ENCODE data around the gene SRPK2. TPM values are rescaled to one million over a fixed set of nuclear protein-coding genes. Genes with fewer than 3 reads are reported as not detected.

SRPK2 gene
- total and polyA plus RNA-seq, 4 donors, result 7.8 to 19.7 (median 16.7) TPM

DNA sequence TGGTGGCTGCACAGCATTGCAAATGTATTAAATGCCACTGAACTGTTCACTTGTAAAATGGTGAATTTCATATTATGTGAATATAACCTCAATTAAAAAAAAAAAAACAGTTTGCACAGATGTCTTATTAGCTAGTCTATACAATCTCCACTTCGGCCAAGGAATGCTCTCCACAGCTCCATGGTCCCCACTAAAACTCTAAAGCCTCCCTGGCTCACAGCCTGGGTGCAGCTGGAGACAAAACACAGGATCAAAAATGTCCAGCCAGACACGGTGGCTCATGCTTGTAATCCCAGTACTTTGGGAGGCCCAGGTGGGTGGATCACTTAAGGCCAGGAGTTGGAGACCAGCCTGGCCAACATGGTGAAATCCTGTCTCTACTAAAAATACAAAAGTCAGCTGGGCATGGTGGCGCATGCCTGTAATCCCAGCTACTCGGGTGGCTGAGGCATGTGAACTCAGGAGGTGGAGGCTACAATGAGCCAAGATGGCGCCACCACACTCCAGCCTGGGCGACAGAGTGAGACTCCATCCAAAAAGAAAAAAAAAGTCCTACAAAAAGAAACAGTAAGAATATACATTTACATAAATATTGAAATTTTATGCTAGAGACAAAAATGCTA is 66.0 kb downstream of the SRPK2 start (continued):
- TF ChIP-seq, protein P1, sequence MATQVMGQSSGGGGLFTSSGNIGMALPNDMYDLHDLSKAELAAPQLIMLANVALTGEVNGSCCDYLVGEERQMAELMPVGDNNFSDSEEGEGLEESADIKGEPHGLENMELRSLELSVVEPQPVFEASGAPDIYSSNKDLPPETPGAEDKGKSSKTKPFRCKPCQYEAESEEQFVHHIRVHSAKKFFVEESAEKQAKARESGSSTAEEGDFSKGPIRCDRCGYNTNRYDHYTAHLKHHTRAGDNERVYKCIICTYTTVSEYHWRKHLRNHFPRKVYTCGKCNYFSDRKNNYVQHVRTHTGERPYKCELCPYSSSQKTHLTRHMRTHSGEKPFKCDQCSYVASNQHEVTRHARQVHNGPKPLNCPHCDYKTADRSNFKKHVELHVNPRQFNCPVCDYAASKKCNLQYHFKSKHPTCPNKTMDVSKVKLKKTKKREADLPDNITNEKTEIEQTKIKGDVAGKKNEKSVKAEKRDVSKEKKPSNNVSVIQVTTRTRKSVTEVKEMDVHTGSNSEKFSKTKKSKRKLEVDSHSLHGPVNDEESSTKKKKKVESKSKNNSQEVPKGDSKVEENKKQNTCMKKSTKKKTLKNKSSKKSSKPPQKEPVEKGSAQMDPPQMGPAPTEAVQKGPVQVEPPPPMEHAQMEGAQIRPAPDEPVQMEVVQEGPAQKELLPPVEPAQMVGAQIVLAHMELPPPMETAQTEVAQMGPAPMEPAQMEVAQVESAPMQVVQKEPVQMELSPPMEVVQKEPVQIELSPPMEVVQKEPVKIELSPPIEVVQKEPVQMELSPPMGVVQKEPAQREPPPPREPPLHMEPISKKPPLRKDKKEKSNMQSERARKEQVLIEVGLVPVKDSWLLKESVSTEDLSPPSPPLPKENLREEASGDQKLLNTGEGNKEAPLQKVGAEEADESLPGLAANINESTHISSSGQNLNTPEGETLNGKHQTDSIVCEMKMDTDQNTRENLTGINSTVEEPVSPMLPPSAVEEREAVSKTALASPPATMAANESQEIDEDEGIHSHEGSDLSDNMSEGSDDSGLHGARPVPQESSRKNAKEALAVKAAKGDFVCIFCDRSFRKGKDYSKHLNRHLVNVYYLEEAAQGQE (IDR thresholded peaks at IDR 0.05), result no peak
- TF ChIP-seq MAX (IDR thresholded peaks at IDR 0.05) (no peak), SP1 (IDR thresholded peaks at IDR 0.05) (no peak)
- TF ChIP-seq, protein P2, sequence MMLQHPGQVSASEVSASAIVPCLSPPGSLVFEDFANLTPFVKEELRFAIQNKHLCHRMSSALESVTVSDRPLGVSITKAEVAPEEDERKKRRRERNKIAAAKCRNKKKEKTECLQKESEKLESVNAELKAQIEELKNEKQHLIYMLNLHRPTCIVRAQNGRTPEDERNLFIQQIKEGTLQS (IDR thresholded peaks at IDR 0.05), result no peak

GRCh38 chr7:105321754-105322455 is 66.8 kb downstream of the SRPK2 start:
- H3K27ac ChIP-seq (ENCODE audit: low read depth in 1 of 2, low read length in 2 of 2), result no peak overlapping the region
- H3K9ac ChIP-seq (ENCODE audit: low read depth in 1 of 2, low read length in 2 of 2), result no peak overlapping the region
- peaks cover 0 to 8% (median 2%) of the 10 kb centered on the region in 4 donors for H3K4me1 ChIP-seq (ENCODE audit: control insufficient read depth in 4 of 4, insufficient read depth in 4 of 4, low read length in 3 of 4)
- no peak for DNase-seq (ENCODE audit: low spot score)
- 97% methylated on average over 10 of the region's 10 CpGs for WGBS
- no peaks in the 10 kb centered on the region for H3K27me3 ChIP-seq (ENCODE audit: control insufficient read depth in 4 of 4, insufficient read depth in 4 of 4, low read length in 3 of 4)
- H3K9me3 ChIP-seq (ENCODE audit: control insufficient read depth in 4 of 4, low read length in 3 of 4), result no peaks in the 10 kb centered on the region
- H3K4me3 ChIP-seq (ENCODE audit: low read depth in 1 of 3, low read length in 3 of 3), result no peak overlapping the region
- no peak for TF ChIP-seq JUND (IDR thresholded peaks at IDR 0.05)
- TF ChIP-seq FOXA2 (IDR thresholded peaks at IDR 0.05), result no peak
- no peak for TF ChIP-seq FOXA1 (IDR thresholded peaks at IDR 0.05)
- TF ChIP-seq, protein P3, sequence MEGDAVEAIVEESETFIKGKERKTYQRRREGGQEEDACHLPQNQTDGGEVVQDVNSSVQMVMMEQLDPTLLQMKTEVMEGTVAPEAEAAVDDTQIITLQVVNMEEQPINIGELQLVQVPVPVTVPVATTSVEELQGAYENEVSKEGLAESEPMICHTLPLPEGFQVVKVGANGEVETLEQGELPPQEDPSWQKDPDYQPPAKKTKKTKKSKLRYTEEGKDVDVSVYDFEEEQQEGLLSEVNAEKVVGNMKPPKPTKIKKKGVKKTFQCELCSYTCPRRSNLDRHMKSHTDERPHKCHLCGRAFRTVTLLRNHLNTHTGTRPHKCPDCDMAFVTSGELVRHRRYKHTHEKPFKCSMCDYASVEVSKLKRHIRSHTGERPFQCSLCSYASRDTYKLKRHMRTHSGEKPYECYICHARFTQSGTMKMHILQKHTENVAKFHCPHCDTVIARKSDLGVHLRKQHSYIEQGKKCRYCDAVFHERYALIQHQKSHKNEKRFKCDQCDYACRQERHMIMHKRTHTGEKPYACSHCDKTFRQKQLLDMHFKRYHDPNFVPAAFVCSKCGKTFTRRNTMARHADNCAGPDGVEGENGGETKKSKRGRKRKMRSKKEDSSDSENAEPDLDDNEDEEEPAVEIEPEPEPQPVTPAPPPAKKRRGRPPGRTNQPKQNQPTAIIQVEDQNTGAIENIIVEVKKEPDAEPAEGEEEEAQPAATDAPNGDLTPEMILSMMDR (IDR thresholded peaks at IDR 0.05; ENCODE audit: low read depth, low read length, missing input control), result no peak
- TF ChIP-seq YY1 (IDR thresholded peaks at IDR 0.05), result no peak
- TF ChIP-seq, protein P2 (IDR thresholded peaks at IDR 0.05), result no peak
- TF ChIP-seq HNF4A (conservative IDR thresholded peaks at IDR 0.05), result no peak
- no peak for TF ChIP-seq RAD21 (IDR thresholded peaks at IDR 0.05)
- TF ChIP-seq EGR1 (IDR thresholded peaks at IDR 0.05; ENCODE audit: low read depth in 2 of 2), result no peak
- no peaks in the 10 kb centered on the region for H3K36me3 ChIP-seq (ENCODE audit: control insufficient read depth in 4 of 4, insufficient read depth in 3 of 4, low read depth in 1 of 4, low read length in 3 of 4)

- H3K27ac ChIP-seq (ENCODE audit: low read depth in 1 of 2, low read length in 2 of 2), result no peak overlapping the region
- H3K9ac ChIP-seq (ENCODE audit: low read depth in 1 of 2, low read length in 2 of 2), result no peak overlapping the region
- DNase-seq (ENCODE audit: low spot score), result no peak
- 99% methylated on average over 2 of the region's 2 CpGs for WGBS
- no peaks in the 10 kb centered on the region for H3K27me3 ChIP-seq (ENCODE audit: control insufficient read depth in 4 of 4, insufficient read depth in 4 of 4, low read length in 3 of 4)
- H3K4me1 ChIP-seq (ENCODE audit: control insufficient read depth in 4 of 4, insufficient read depth in 4 of 4, low read length in 3 of 4), result peaks cover 2 to 18% (median 7%) of the 10 kb centered on the region in 4 donors
- H3K4me3 ChIP-seq (ENCODE audit: low read depth in 1 of 3, low read length in 3 of 3), result no peak overlapping the region
- H3K9me3 ChIP-seq (ENCODE audit: control insufficient read depth in 4 of 4, low read length in 3 of 4), result no peaks in the 10 kb centered on the region
- H3K36me3 ChIP-seq (ENCODE audit: control insufficient read depth in 4 of 4, insufficient read depth in 3 of 4, low read depth in 1 of 4, low read length in 3 of 4), result no peaks in the 10 kb centered on the region
- no peak for TF ChIP-seq YY1 (IDR thresholded peaks at IDR 0.05)
- no peak for TF ChIP-seq NR2F2 (IDR thresholded peaks at IDR 0.05)
- TF ChIP-seq FOXA1 (IDR thresholded peaks at IDR 0.05), result no peak
- TF ChIP-seq, protein P2 (IDR thresholded peaks at IDR 0.05), result no peak
- TF ChIP-seq HNF4A (conservative IDR thresholded peaks at IDR 0.05), result no peak
- TF ChIP-seq EGR1 (IDR thresholded peaks at IDR 0.05; ENCODE audit: low read depth in 2 of 2), result no peak
- TF ChIP-seq FOXA2 (IDR thresholded peaks at IDR 0.05), result no peak
- TF ChIP-seq RAD21 (IDR thresholded peaks at IDR 0.05), result no peak
- TF ChIP-seq, protein P3 (IDR thresholded peaks at IDR 0.05; ENCODE audit: low read depth, low read length, missing input control), result no peak
- no peak for TF ChIP-seq MAX (IDR thresholded peaks at IDR 0.05)
- TF ChIP-seq, protein P1 (IDR thresholded peaks at IDR 0.05), result no peak
- TF ChIP-seq JUND (IDR thresholded peaks at IDR 0.05), result no peak
Observed at GRCh38 chr7:105320896-105321295, 67.8 kb downstream of the SRPK2 start.
